ENCODE measurements around the gene CHML.
A peak's percentile ranks its signal among the peaks of the same experiment; 100 is the strongest.

CHML gene

GRCh38 chr1:241640867-241641622 lies 876 bp upstream of the CHML start:
- H3K4me3 ChIP-seq (ENCODE audit: control insufficient read depth, low read depth, low read length) = no peak overlapping the region
- no peak for TF ChIP-seq CTCF (conservative IDR thresholded peaks at IDR 0.05; ENCODE audit: control insufficient read depth, insufficient read depth, low read depth, low read length)
- no peak for DNase-seq (ENCODE audit: low read depth)

GRCh38 chr1:241639623-241640148 lies 483 bp downstream of the CHML start:
- H3K4me3 ChIP-seq (ENCODE audit: control insufficient read depth, low read depth, low read length) = peak overlapping the region; percentile 97
- TF ChIP-seq CTCF (conservative IDR thresholded peaks at IDR 0.05; ENCODE audit: control insufficient read depth, insufficient read depth, low read depth, low read length) = no peak
- DNase-seq (ENCODE audit: low read depth) = peak; percentile 29

- TF ChIP-seq CTCF (conservative IDR thresholded peaks at IDR 0.05; ENCODE audit: control insufficient read depth, insufficient read depth, low read depth, low read length) = no peak
- H3K4me3 ChIP-seq (ENCODE audit: control insufficient read depth, low read depth, low read length) = peak overlapping the region; percentile 97
- peak; percentile 30 for DNase-seq (ENCODE audit: low read depth)
These were observed 1.1 kb downstream of the CHML start for GRCh38 chr1:241638909-241639622.

GRCh38 chr1:241638099-241638682 lies 2.0 kb downstream of the CHML start:
- H3K4me3 ChIP-seq (ENCODE audit: control insufficient read depth, low read depth, low read length) = peak overlapping the region; percentile 97
- DNase-seq (ENCODE audit: low read depth) = no peak
- no peak for TF ChIP-seq CTCF (conservative IDR thresholded peaks at IDR 0.05; ENCODE audit: control insufficient read depth, insufficient read depth, low read depth, low read length)

GRCh38 chr1:241637604-241638003 lies 2.6 kb downstream of the CHML start:
- H3K4me3 ChIP-seq (ENCODE audit: control insufficient read depth, low read depth, low read length) = peak overlapping the region; percentile 97
- peak; percentile 47 for DNase-seq (ENCODE audit: low read depth)
- TF ChIP-seq CTCF (conservative IDR thresholded peaks at IDR 0.05; ENCODE audit: control insufficient read depth, insufficient read depth, low read depth, low read length) = no peak

GRCh38 chr1:241637046-241637590 lies 3.1 kb downstream of the CHML start:
- no peak overlapping the region for H3K4me3 ChIP-seq (ENCODE audit: control insufficient read depth, low read depth, low read length)
- no peak for DNase-seq (ENCODE audit: low read depth)
- no peak for TF ChIP-seq CTCF (conservative IDR thresholded peaks at IDR 0.05; ENCODE audit: control insufficient read depth, insufficient read depth, low read depth, low read length)

Data from fibroblast of mammary gland (primary cell).